ENCODE measurements around the gene DCP1B. TPM values are rescaled to one million over a fixed set of nuclear protein-coding genes. Genes with fewer than 3 reads are reported as not detected.

Gene DCP1B
- total and polyA plus RNA-seq, 2 of the 4 experiments (the other 2 are of a cell fraction): 13.3 to 19.7 TPM

GRCh38 chr12:2019126-2019525, 14.9 kb upstream of the DCP1B start:
- Histone ChIP-seq H3K27ac (ENCODE audit: insufficient read depth, low read length) (no peak overlapping the region), H4K20me1 (ENCODE audit: insufficient read depth, low read length) (no peaks in the 10 kb centered on the region), H3K4me2 (ENCODE audit: low read depth, low read length) (no peak overlapping the region), H2BK5ac (ENCODE audit: low read depth, low read length, poor library complexity, severe bottlenecking) (no peak overlapping the region), H3K9me1 (ENCODE audit: insufficient read depth, low read length) (peaks cover 7% of the 10 kb centered on the region), H2BK120ac (ENCODE audit: low read depth, low read length) (no peak overlapping the region), H4K8ac (ENCODE audit: low read depth in 2 of 2, low read length in 2 of 2) (no peak overlapping the region), H3K9ac (ENCODE audit: low read depth, low read length) (no peak overlapping the region), H3K18ac (ENCODE audit: low read depth, low read length) (no peak overlapping the region), H2BK15ac (ENCODE audit: low read depth, low read length) (no peak overlapping the region), H3K23ac (ENCODE audit: low read depth, low read length) (no peak overlapping the region), H2AFZ (replicated peaks; ENCODE audit: low read length, poor library complexity) (no peak overlapping the region), H3K4me1 (ENCODE audit: control insufficient read depth, insufficient read depth, low read length) (peaks cover 6% of the 10 kb centered on the region; the same call in 1 of the 2 replicates), H3K4ac (ENCODE audit: low read depth, low read length) (no peak overlapping the region), H2AK9ac (replicated peaks; ENCODE audit: low read depth, low read length, poor library complexity) (no peak overlapping the region), H2AK5ac (ENCODE audit: low read depth, low read length) (no peak overlapping the region), H3K36me3 (ENCODE audit: control insufficient read depth, insufficient read depth, low read length) (no peaks in the 10 kb centered on the region), H4K5ac (ENCODE audit: low read depth, low read length) (no peak overlapping the region), H3K27me3 (ENCODE audit: control insufficient read depth, insufficient read depth, low read length) (peaks cover 23% of the 10 kb centered on the region), H3K4me3 (ENCODE audit: insufficient read depth, low read depth, low read length) (no peak overlapping the region), H3K79me1 (ENCODE audit: low read depth in 1 of 2, low read length in 2 of 2) (no peaks in the 10 kb centered on the region), H3K56ac (ENCODE audit: extremely low read depth, insufficient read depth, low read length) (no peak overlapping the region), H4K91ac (ENCODE audit: insufficient read depth, low read depth, low read length) (no peak overlapping the region), H2BK20ac (ENCODE audit: low read depth, low read length) (no peak overlapping the region), H3K9me3 (ENCODE audit: control insufficient read depth, insufficient read depth, low read length) (no peaks in the 10 kb centered on the region), H3K14ac (replicated peaks; ENCODE audit: low read depth, low read length) (no peak overlapping the region)
- intact Hi-C loops (cut with micrococcal nuclease): no loop called here
- WGBS, 2 experiments (ENCODE audit: extremely low coverage in 2 of 2, insufficient read length in 1 of 2): no CpG with 5 or more reads among the region's 2 CpGs
- no TSS peak for BruUV-seq (replicated peaks)
- ATAC-seq (ENCODE audit: low read depth) (no peak), DNase-seq (no peak)
- dilution Hi-C loops (cut with HindIII; ENCODE audit: low sequenced_read_pairs, unreplicated experiment): no loop called here
- CTCF ChIA-PET: no interaction called here
- POLR2A ChIA-PET (ENCODE audit: unreplicated experiment): no interaction called here
- TF ChIP-seq CEBPB (IDR thresholded peaks at IDR 0.05; ENCODE audit: low read depth, low read length) (no peak), MXI1 (IDR thresholded peaks at IDR 0.05; ENCODE audit: borderline replicate concordance, low read depth, low read length) (no peak), FOS (IDR thresholded peaks at IDR 0.05; ENCODE audit: low read depth, low read length) (no peak), CTCF (conservative IDR thresholded peaks at IDR 0.05; ENCODE audit: low read depth, low read length) (no peak), NFE2L2 (IDR thresholded peaks at IDR 0.05; ENCODE audit: low read depth, low read length) (no peak), MAZ (IDR thresholded peaks at IDR 0.05; ENCODE audit: borderline replicate concordance, low read depth, low read length) (no peak), CHD1 (IDR thresholded peaks at IDR 0.05; ENCODE audit: low read depth, low read length) (no peak), RFX5 (IDR thresholded peaks at IDR 0.05; ENCODE audit: low read depth, low read length) (no peak), BHLHE40 (IDR thresholded peaks at IDR 0.05; ENCODE audit: low read depth, low read length) (no peak), RAD21 (IDR thresholded peaks at IDR 0.05; ENCODE audit: low read length) (no peak), RCOR1 (IDR thresholded peaks at IDR 0.05; ENCODE audit: insufficient replicate concordance, low read length) (no peak), USF2 (IDR thresholded peaks at IDR 0.05; ENCODE audit: low read depth, low read length) (no peak), SMC3 (IDR thresholded peaks at IDR 0.05; ENCODE audit: low read depth, low read length) (no peak), ELK1 (IDR thresholded peaks at IDR 0.05; ENCODE audit: borderline replicate concordance, low read depth, low read length) (no peak), MAFK (IDR thresholded peaks at IDR 0.05; ENCODE audit: low read depth, low read length) (no peak), POLR2A (IDR thresholded peaks at IDR 0.05; ENCODE audit: low read depth, low read length) (no peak)
- in situ Hi-C loops (cut with MboI; ENCODE audit: low sequenced_read_pairs): no loop called here
